GM18511 (cell line): Measurements from ENCODE around the gene DNAH8.

ENCODE experiments used
- ATAC-seq: cut with Tn5 transposase; IDR thresholded peaks from one replicate; pipeline ENCODE4 v1.9.1; 2021; ENCODE audit warnings: mild to moderate bottlenecking, moderate library complexity; ENCODE audit not compliant: unreplicated experiment

DNAH8 gene

DNA sequence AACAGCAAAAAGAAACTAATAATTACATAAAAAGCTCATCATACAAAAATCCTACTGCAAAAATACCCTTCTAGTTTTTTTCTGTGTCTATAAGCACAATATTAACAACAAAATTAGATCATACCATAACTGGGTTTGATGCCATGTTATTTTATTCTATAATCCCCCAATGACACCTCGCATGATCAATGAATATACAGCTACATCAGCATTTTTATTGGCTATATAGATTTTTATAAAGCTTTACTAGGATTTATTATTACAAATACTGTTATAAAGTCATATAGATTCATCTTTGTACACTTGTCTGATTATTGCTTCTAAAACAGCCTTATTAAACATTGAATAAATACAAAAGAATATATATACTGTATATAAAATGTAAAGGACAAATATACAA, 288.4 kb downstream of the DNAH8 start:
- ATAC-seq = no peak

- no peak for ATAC-seq
These were observed 289.7 kb downstream of the DNAH8 start for GRCh38 chr6:39004801-39005200.

DNA sequence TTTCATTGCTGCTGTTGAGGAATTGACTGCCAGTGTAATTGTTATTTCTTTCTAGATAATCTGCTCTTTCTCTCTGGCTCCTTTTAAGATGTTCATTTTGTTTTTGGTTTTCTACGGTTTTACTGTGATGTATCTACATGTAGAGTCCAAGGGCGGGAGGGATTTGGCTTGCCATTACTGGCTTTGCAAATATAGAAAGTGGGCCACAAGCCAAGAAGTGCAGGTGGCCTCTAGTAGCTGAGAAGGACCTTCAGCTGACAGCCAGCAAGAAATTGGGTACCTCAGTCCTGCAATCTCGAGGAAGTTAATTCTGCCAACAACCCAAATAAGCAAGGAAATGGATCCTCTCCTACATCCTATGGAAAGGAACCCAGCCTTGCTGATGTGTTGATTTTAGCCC, 290.7 kb downstream of the DNAH8 start:
- no peak for ATAC-seq

DNA sequence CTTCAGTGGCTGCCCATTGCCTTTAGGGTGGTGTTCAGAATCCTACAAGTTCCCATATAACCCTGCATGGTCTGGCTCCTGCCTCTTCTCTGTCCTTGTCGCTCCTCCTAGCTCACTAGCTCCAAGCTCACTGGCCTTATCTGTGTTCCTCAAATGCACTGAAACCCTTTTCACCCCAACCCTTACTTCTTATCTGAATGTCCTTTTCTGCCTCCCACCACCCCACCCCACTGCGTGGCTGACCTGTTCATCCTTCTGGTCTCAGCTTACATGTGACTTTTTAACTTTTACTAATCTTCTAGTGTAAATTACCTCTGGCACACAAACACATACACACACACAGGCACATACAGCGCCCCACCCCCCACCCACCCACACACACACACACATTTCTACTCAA, 292.5 kb downstream of the DNAH8 start:
- ATAC-seq = no peak

GRCh38 chr6:39008737-39009136, 293.6 kb downstream of the DNAH8 start:
- no peak for ATAC-seq

- ATAC-seq = no peak
These were observed 294.4 kb downstream of the DNAH8 start for GRCh38 chr6:39009476-39009875.

- ATAC-seq = no peak
These were observed 301.9 kb downstream of the DNAH8 start for GRCh38 chr6:39016839-39017546.

DNA sequence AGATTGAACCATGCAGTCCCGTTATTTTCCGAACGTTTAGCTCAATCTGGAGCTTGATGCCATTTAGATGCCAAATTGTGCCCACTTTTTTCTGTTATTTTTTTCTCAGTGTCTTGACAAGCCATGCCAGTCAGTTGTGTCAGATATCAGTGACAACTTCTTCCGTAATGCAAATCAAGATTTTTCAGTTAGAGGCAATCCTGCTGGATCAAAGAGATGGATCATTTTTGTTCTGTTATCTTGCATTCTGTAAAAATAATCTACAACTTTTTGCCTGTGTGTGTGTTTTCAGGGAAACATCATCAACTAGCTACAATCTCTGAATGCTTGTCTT, 302.4 kb downstream of the DNAH8 start:
- ATAC-seq = no peak

DNA sequence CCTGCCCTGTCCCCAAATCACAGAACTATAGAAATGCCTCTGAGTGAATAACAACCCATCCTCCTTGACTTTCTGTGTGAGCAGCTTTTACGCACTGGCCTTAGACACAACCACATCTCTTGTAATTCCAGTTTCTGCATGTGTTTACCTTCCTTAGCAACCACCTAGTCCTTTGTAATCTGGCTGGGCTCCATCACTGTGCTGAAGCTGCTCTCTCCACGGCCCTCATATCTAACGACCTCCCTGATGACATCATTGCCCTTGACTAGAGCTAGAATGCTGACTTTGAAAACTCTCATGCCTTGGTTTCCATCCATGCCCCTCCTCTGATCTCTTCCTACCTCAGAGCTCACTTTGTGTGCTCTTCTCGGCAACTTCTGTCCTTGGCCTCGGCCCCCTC, 303.0 kb downstream of the DNAH8 start:
- no peak for ATAC-seq

GRCh38 chr6:39020136-39020535, 305.0 kb downstream of the DNAH8 start:
- no peak for ATAC-seq

DNA sequence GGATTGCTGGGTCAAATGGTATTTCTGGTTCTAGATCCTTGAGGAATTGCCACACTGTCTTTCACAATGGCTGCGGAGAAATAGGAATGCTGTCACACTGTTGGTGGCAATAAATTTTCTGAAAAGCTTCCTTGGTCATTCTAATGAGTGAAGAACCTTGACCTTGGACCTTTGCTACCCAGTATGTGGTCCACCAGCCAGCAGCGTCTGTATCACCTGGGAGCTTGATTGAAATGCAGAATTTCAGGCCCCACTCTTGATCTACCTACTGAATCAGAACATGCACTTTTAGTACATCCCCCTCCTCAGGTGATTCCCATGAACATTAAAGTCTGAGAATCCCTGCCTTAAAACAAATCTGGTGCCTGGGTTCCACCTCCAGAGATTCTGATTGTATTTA, 305.9 kb downstream of the DNAH8 start:
- no peak for ATAC-seq

DNA sequence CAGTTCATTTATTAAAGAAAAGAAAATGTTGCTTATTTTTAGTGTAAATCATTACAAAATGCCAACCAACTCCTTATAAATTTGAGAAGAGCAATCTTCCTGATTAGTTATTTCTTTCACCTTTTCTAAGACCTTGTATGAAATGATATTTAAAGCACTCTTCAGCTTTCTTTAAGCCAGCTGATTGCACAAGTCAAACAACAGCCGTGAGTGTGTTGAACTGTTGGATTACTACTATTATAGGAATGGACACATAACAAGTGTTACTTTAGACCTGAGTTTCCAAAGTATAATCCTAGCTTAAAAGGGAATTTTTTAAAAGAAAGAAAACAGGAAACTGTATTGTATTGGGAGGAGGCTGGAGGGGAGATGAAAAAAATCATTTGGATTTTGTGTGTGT, 306.7 kb downstream of the DNAH8 start:
- ATAC-seq = no peak

GRCh38 chr6:39026175-39026574, 311.1 kb downstream of the DNAH8 start:
- ATAC-seq = no peak

- no peak for ATAC-seq
These were observed 314.3 kb downstream of the DNAH8 start for GRCh38 chr6:39029156-39030011.

DNA sequence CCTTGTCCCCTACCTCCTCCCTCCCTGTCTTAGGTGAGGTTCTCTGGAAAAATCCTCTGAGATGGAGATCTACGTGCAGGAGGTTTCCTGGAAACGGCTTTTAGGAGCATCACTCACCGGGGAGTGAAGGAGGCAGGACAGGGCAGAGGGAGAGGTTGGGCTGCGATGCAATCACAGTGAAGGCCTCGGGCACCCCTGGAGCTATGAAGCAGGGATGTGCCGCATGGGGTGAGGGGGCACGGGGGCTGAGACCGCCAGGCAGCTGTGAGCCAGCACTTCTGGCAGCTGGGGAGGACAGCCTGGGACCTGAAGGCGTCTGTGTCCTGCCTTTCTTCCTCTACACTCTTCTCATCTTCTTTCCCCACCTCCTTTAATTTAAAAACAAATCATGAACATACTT, 320.6 kb downstream of the DNAH8 start:
- ATAC-seq = no peak

- no peak for ATAC-seq
These were observed 322.0 kb downstream of the DNAH8 start for GRCh38 chr6:39037082-39037508.

GRCh38 chr6:39037707-39038106, 322.6 kb downstream of the DNAH8 start:
- ATAC-seq = no peak

- no peak for ATAC-seq
These were observed 325.1 kb downstream of the DNAH8 start for GRCh38 chr6:39040080-39040673.

- ATAC-seq = no peak
These were observed 326.0 kb downstream of the DNAH8 start for GRCh38 chr6:39041072-39041471.

- no peak for ATAC-seq
These were observed 328.7 kb downstream of the DNAH8 start for GRCh38 chr6:39043776-39044175.

GRCh38 chr6:39044181-39044580, 329.1 kb downstream of the DNAH8 start:
- ATAC-seq = no peak
